GM23338 (cell line): Measurements from ENCODE around the gene PLCH2. TPM values are rescaled to one million over a fixed set of nuclear protein-coding genes. Genes with fewer than 3 reads are reported as not detected.

Experiments
- CREB1 ChIP-seq: fragments of 250-450 bp; sonication (Bioruptor Pico); IDR thresholded peaks from 2 replicates; pipeline ENCODE4 v1.5.0; 2020; ENCODE audit warnings: low read depth, mild to moderate bottlenecking, moderate library complexity
- CTCF ChIP-seq, 2 experiments: fragments of 200-600 bp in 1 of 2; sonication (generic) in 1 of 2; conservative IDR thresholded peaks; 2 replicates each; pipeline versions ENCODE4 v1.5.1 to v1.6.1; 2016 to 2017; ENCODE audit warnings: antibody characterized with exemption in 2 of 2, low read depth in 2 of 2, mild to moderate bottlenecking in 2 of 2, moderate library complexity in 1 of 2
- EZH2 ChIP-seq: fragments of 200-600 bp; sonication (generic); IDR thresholded peaks from one replicate; pipeline ENCODE4 v1.8.0; 2017; ENCODE audit warnings: antibody characterized with exemption, mild to moderate bottlenecking, low read depth; ENCODE audit not compliant: unreplicated experiment
- EZH2phosphoT487 ChIP-seq: fragments of 200-600 bp; sonication (generic); IDR thresholded peaks from one replicate; pipeline ENCODE4 v1.8.1; 2018; ENCODE audit warnings: antibody characterized with exemption; ENCODE audit not compliant: unreplicated experiment
- JUNB ChIP-seq: IDR thresholded peaks from one replicate; pipeline ENCODE4 v1.6.1; 2016; ENCODE audit warnings: antibody characterized with exemption; ENCODE audit not compliant: unreplicated experiment
- NANOG ChIP-seq: IDR thresholded peaks from 2 replicates; pipeline ENCODE4 v1.6.1; 2016; ENCODE audit warnings: antibody characterized with exemption, borderline replicate concordance
- POLR2AphosphoS5 ChIP-seq: IDR thresholded peaks from 2 replicates; pipeline ENCODE4 v1.6.1; 2016; ENCODE audit warnings: antibody characterized with exemption, low read depth
- ZNF114 ChIP-seq: fragments of 250-450 bp; sonication (Bioruptor Pico); IDR thresholded peaks from 2 replicates; pipeline ENCODE4 v1.5.0; 2020; ENCODE audit warnings: mild to moderate bottlenecking, moderate library complexity
- ZNF462 ChIP-seq: fragments of 250-450 bp; sonication (Bioruptor Pico); IDR thresholded peaks from 2 replicates; pipeline ENCODE4 v1.5.0; 2020; ENCODE audit warnings: mild to moderate bottlenecking, moderate library complexity
- polyA plus RNA-seq: library from polyadenylated mRNA; unstranded; fragments of >200 nt; fragmentation: Nextera tagmentation; extraction: Ambion mirVana; gene quantifications from 2 replicates; pipeline ENCODE4 v1.2.1, GENCODE V29; 2016
- total RNA-seq: library from RNA; depleted of rRNA; stranded (reverse); fragments of >200 nt; shearing (Covaris generic); gene quantifications from 2 replicates; pipeline ENCODE4 v1.2.3, GENCODE V29; 2014

Gene PLCH2
- total and polyA plus RNA-seq, 2 experiments from 2014 or later, result 0.31 TPM; not detected in 1

GRCh38 chr1:2528611-2528965 is 52.5 kb downstream of the PLCH2 start (continued):
- TF ChIP-seq ZNF462 (CRISPR knock-in tag) (no peak), JUNB (no peak), EZH2 (no peak), CTCF (conservative IDR thresholded peaks at IDR 0.05; ENCODE audit: low read depth in 2 of 2) (no peak), EZH2phosphoT487 (no peak), CREB1 (CRISPR knock-in tag) (no peak), NANOG (no peak), POLR2AphosphoS5 (no peak), ZNF114 (no peak)
